GM19452 (cell line): Measurements from ENCODE around the gene NCF4.

Experiments used
- ATAC-seq: cut with Tn5 transposase; IDR thresholded peaks from one replicate; pipeline ENCODE4 v1.9.1; 2021; ENCODE audit not compliant: unreplicated experiment

NCF4 gene

GRCh38 chr22:36892292-36892691, 31.5 kb downstream of the NCF4 start:
- no peak for ATAC-seq

- no peak for ATAC-seq
Measured at GRCh38 chr22:36893262-36893661, 32.5 kb downstream of the NCF4 start.

- ATAC-seq, result no peak
Measured at GRCh38 chr22:36894266-36894665, 33.5 kb downstream of the NCF4 start.

- ATAC-seq, result no peak
Measured at GRCh38 chr22:36897611-36898010, 36.8 kb downstream of the NCF4 start.

- ATAC-seq, result no peak
Measured at GRCh38 chr22:36898690-36899089, 37.9 kb downstream of the NCF4 start.

- no peak for ATAC-seq
Measured at GRCh38 chr22:36899498-36899897, 38.7 kb downstream of the NCF4 start.

- no peak for ATAC-seq
Measured at GRCh38 chr22:36900225-36900624, 39.4 kb downstream of the NCF4 start.

- no peak for ATAC-seq
Measured at GRCh38 chr22:36900880-36901279, 40.1 kb downstream of the NCF4 start.

GRCh38 chr22:36901411-36902142, 40.8 kb downstream of the NCF4 start:
- ATAC-seq, result peak; percentile 71

GRCh38 chr22:36902143-36902926, 41.5 kb downstream of the NCF4 start:
- ATAC-seq, result no peak

GRCh38 chr22:36904260-36904880, 43.6 kb downstream of the NCF4 start:
- no peak for ATAC-seq

GRCh38 chr22:36907253-36908195, 46.7 kb downstream of the NCF4 start:
- ATAC-seq, result no peak

- ATAC-seq, result no peak
Measured at GRCh38 chr22:36910461-36910860, 49.7 kb downstream of the NCF4 start.

GRCh38 chr22:36911887-36912661, 51.3 kb downstream of the NCF4 start:
- no peak for ATAC-seq

- no peak for ATAC-seq
Measured at GRCh38 chr22:36912694-36913426, 52.1 kb downstream of the NCF4 start.

GRCh38 chr22:36913427-36914389, 52.9 kb downstream of the NCF4 start, which contains the start of gene CSF2RB:
TSS of gene CSF2RB (plus strand) at chr22:36913628. CDS start at chr22:36922208, 8,580 bp downstream.
- no peak for ATAC-seq

- no peak for ATAC-seq
Measured at GRCh38 chr22:36914390-36914752, 53.6 kb downstream of the NCF4 start.

GRCh38 chr22:36916034-36916433, 55.2 kb downstream of the NCF4 start:
- no peak for ATAC-seq
